Epithelial cell of proximal tubule (primary cell): ENCODE measurements around the gene NT5DC3. TPM values are rescaled to one million over a fixed set of nuclear protein-coding genes. Genes with fewer than 3 reads are reported as not detected.

Experiments used
- DNase-seq: peaks from one replicate; pipeline ENCODE4 v3.0.0-alpha.2; 2011; ENCODE audit warnings: low read depth
- H3K4me3 ChIP-seq: 2 replicates; pipeline ENCODE4 v1.5.1; 2011; ENCODE audit warnings: low read depth, mild to moderate bottlenecking, low read length
- CTCF ChIP-seq: conservative IDR thresholded peaks from 2 replicates; pipeline ENCODE4 v1.5.1; 2012; ENCODE audit warnings: low read depth, mild to moderate bottlenecking, low read length
- total RNA-seq: library from RNA; depleted of rRNA; stranded (reverse); fragments of >200 nt; gene quantifications from 2 replicates; pipeline ENCODE4 v1.2.3, GENCODE V29; 2015

Gene NT5DC3
- total RNA-seq, 1 donor from 2014 or later, result 7.5 TPM

GRCh38 chr12:103881261-103881660 is 40.2 kb upstream of the NT5DC3 start:
- no peak for TF ChIP-seq CTCF
- no peak for DNase-seq
- no peak overlapping the region for H3K4me3 ChIP-seq

GRCh38 chr12:103880299-103881142 is 39.5 kb upstream of the NT5DC3 start:
- DNase-seq, result no peak

GRCh38 chr12:103879878-103880277 is 38.8 kb upstream of the NT5DC3 start:
- no peak overlapping the region for H3K4me3 ChIP-seq
- no peak for DNase-seq
- TF ChIP-seq CTCF, result no peak

More at GRCh38 chr12:103880299-103881142, 39.5 kb upstream of the NT5DC3 start:
- TF ChIP-seq CTCF, result no peak
- H3K4me3 ChIP-seq, result no peak overlapping the region

GRCh38 chr12:103879048-103879692 is 38.1 kb upstream of the NT5DC3 start:
- H3K4me3 ChIP-seq, result no peak overlapping the region
- TF ChIP-seq CTCF, result no peak
- DNase-seq, result no peak

GRCh38 chr12:103877934-103878510 is 37.0 kb upstream of the NT5DC3 start:
- no peak for DNase-seq
- peak; percentile 85 for TF ChIP-seq CTCF
- no peak overlapping the region for H3K4me3 ChIP-seq

GRCh38 chr12:103877288-103877687 is 36.3 kb upstream of the NT5DC3 start:
- no peak for TF ChIP-seq CTCF
- H3K4me3 ChIP-seq, result no peak overlapping the region
- DNase-seq, result no peak
